Measurements from ENCODE around the gene EYS. TPM values are rescaled to one million over a fixed set of nuclear protein-coding genes. Genes with fewer than 3 reads are reported as not detected.

Gene EYS
- polyA plus RNA-seq, 1 of the 3 experiments (the other 2 are of a cell fraction) = 0.05 TPM

DNA sequence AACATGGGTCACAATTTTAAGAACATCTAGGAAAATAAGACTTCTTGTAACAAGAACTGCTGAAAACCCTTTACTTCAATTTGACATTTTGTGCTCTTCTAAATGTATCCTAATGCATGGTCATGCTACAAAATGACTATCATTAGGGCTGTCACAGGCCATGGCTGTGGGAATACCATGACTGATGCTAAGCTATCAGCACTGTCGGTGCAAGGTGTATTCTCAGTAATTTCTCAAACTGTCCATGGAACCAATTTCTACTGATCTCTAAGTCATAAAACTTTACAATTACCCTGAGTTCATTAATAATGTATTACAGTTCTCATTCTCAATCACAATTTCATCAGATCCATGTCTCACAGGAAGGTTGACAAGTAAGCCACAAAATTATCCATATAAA is 625.3 kb downstream of the EYS start:
- Histone ChIP-seq H3K4me2 (no peak overlapping the region), H2AFZ (ENCODE audit: low read depth) (no peak overlapping the region), H3K36me3 (replicated peaks in 1 of 2; ENCODE audit: control insufficient read depth in 1 of 2, insufficient read depth in 2 of 2, low read length in 1 of 2) (no peaks in the 10 kb centered on the region), H3K9me3 (no peaks in the 10 kb centered on the region), H3K9me2 (no peaks in the 10 kb centered on the region), H3K9ac (no peak overlapping the region), H3F3A (replicated peaks; ENCODE audit: insufficient read depth) (no peaks in the 10 kb centered on the region), H3K79me2 (ENCODE audit: insufficient read depth) (no peaks in the 10 kb centered on the region), H3K27me3 (ENCODE audit: insufficient read depth) (no peaks in the 10 kb centered on the region), H4K20me1 (ENCODE audit: insufficient read depth) (no peaks in the 10 kb centered on the region), H3K4me1 (ENCODE audit: control insufficient read depth in 1 of 2, insufficient read depth in 2 of 2, low read depth in 1 of 2, low read length in 1 of 2) (no peaks in the 10 kb centered on the region), H3K27ac (ENCODE audit: low read depth in 2 of 2, low read length in 1 of 2) (no peak overlapping the region), H3K4me3 (ENCODE audit: low read depth in 2 of 2, low read length in 1 of 2) (no peak overlapping the region)
- CTCF ChIA-PET = no interaction called here
- POLR2A ChIA-PET = no interaction called here
- DNase-seq = no peak
- TF ChIP-seq PBX3 (IDR thresholded peaks at IDR 0.05) (no peak), NRF1 (IDR thresholded peaks at IDR 0.05; ENCODE audit: low read depth, low read length) (no peak), RFX5 (IDR thresholded peaks at IDR 0.05; ENCODE audit: low read length) (no peak), FOSL2 (IDR thresholded peaks at IDR 0.05; ENCODE audit: borderline replicate concordance, low read depth) (no peak)
- 83% methylated on average over 1 of the region's 1 CpG for WGBS (ENCODE audit: low lambda C conversion rate)

DNA sequence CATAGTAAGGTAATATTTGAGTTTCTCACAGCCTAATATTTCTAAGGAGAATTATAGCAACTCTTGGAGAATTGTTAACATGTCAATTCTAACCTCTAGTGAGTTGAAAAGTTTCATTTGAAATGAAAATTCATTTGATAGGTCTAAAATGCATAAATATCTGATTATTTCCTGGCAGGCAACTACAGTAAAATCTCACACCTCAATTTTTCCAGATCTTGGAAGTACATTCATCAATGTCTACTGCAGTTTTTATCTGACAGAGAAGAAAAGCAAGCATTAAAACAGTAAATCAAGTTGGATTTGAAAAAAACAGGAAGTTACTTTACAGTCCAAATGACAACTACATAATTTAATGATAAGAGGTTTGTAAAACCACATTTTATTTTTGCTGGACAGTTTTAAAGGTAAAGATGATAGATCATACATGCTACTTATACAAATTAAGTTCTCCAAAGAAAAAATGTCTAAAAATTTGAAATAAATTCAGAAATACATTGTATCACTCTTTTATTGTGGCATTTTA is 631.3 kb downstream of the EYS start:
- no peak overlapping the region for H3K9ac ChIP-seq
- TF ChIP-seq POLR2AphosphoS5 (IDR thresholded peaks at IDR 0.05; ENCODE audit: low read depth, low read length) = no peak
- TF ChIP-seq, protein P1, sequence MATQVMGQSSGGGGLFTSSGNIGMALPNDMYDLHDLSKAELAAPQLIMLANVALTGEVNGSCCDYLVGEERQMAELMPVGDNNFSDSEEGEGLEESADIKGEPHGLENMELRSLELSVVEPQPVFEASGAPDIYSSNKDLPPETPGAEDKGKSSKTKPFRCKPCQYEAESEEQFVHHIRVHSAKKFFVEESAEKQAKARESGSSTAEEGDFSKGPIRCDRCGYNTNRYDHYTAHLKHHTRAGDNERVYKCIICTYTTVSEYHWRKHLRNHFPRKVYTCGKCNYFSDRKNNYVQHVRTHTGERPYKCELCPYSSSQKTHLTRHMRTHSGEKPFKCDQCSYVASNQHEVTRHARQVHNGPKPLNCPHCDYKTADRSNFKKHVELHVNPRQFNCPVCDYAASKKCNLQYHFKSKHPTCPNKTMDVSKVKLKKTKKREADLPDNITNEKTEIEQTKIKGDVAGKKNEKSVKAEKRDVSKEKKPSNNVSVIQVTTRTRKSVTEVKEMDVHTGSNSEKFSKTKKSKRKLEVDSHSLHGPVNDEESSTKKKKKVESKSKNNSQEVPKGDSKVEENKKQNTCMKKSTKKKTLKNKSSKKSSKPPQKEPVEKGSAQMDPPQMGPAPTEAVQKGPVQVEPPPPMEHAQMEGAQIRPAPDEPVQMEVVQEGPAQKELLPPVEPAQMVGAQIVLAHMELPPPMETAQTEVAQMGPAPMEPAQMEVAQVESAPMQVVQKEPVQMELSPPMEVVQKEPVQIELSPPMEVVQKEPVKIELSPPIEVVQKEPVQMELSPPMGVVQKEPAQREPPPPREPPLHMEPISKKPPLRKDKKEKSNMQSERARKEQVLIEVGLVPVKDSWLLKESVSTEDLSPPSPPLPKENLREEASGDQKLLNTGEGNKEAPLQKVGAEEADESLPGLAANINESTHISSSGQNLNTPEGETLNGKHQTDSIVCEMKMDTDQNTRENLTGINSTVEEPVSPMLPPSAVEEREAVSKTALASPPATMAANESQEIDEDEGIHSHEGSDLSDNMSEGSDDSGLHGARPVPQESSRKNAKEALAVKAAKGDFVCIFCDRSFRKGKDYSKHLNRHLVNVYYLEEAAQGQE (IDR thresholded peaks at IDR 0.05; ENCODE audit: low read depth, low read length) = no peak
- TF ChIP-seq, protein P2, sequence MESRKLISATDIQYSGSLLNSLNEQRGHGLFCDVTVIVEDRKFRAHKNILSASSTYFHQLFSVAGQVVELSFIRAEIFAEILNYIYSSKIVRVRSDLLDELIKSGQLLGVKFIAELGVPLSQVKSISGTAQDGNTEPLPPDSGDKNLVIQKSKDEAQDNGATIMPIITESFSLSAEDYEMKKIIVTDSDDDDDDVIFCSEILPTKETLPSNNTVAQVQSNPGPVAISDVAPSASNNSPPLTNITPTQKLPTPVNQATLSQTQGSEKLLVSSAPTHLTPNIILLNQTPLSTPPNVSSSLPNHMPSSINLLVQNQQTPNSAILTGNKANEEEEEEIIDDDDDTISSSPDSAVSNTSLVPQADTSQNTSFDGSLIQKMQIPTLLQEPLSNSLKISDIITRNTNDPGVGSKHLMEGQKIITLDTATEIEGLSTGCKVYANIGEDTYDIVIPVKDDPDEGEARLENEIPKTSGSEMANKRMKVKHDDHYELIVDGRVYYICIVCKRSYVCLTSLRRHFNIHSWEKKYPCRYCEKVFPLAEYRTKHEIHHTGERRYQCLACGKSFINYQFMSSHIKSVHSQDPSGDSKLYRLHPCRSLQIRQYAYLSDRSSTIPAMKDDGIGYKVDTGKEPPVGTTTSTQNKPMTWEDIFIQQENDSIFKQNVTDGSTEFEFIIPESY (IDR thresholded peaks at IDR 0.05; ENCODE audit: borderline replicate concordance, low read depth) = no peak
- TF ChIP-seq FOXJ3 (CRISPR knock-in tag; IDR thresholded peaks at IDR 0.05) = no peak
- TF ChIP-seq CHD2 (IDR thresholded peaks at IDR 0.05; ENCODE audit: low read length, partially characterized antibody) = no peak
- TF ChIP-seq TCF12 (IDR thresholded peaks at IDR 0.05) = no peak
- TF ChIP-seq FOSL2 (IDR thresholded peaks at IDR 0.05; ENCODE audit: borderline replicate concordance, low read depth) = no peak
- TF ChIP-seq EZH2phosphoT487 (IDR thresholded peaks at IDR 0.05; ENCODE audit: borderline replicate concordance, low read depth) = no peak
- no peak for TF ChIP-seq RFX5 (IDR thresholded peaks at IDR 0.05; ENCODE audit: low read length)
- TF ChIP-seq JUND (IDR thresholded peaks at IDR 0.05) = no peak
- TF ChIP-seq MAX (IDR thresholded peaks at IDR 0.05; ENCODE audit: low read depth) = no peak
- TF ChIP-seq YY1 (IDR thresholded peaks at IDR 0.05; ENCODE audit: low read depth) = no peak
- TF ChIP-seq PBX3 (IDR thresholded peaks at IDR 0.05) = no peak
- TF ChIP-seq RAD21 (IDR thresholded peaks at IDR 0.05; ENCODE audit: low read length) = no peak
- TF ChIP-seq, protein P3, sequence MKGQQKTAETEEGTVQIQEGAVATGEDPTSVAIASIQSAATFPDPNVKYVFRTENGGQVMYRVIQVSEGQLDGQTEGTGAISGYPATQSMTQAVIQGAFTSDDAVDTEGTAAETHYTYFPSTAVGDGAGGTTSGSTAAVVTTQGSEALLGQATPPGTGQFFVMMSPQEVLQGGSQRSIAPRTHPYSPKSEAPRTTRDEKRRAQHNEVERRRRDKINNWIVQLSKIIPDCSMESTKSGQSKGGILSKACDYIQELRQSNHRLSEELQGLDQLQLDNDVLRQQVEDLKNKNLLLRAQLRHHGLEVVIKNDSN (IDR thresholded peaks at IDR 0.05; ENCODE audit: borderline replicate concordance, low read depth) = no peak
- no peak for TF ChIP-seq IRF3 (IDR thresholded peaks at IDR 0.05; ENCODE audit: low read depth, low read length)
- ChIA-PET POLR2A (no interaction called here), CTCF (interaction anchor here (1.5 kb wide), 1 partner anchor 10 kb away, joined by 3 read pairs; no protein-coding TSS in a partner anchor)
- no peaks in the 10 kb centered on the region for H4K20me1 ChIP-seq (ENCODE audit: insufficient read depth)
- H3K9me3 ChIP-seq = no peaks in the 10 kb centered on the region
- no peak for DNase-seq
- no peaks in the 10 kb centered on the region for H3K9me2 ChIP-seq
- H2AFZ ChIP-seq (ENCODE audit: low read depth) = no peak overlapping the region
- H3F3A ChIP-seq (replicated peaks; ENCODE audit: insufficient read depth) = no peaks in the 10 kb centered on the region
- H3K27me3 ChIP-seq (ENCODE audit: insufficient read depth) = no peaks in the 10 kb centered on the region
- no peaks in the 10 kb centered on the region for H3K4me1 ChIP-seq (ENCODE audit: control insufficient read depth in 1 of 2, insufficient read depth in 2 of 2, low read depth in 1 of 2, low read length in 1 of 2)
- no peaks in the 10 kb centered on the region for H3K36me3 ChIP-seq (replicated peaks in 1 of 2; ENCODE audit: control insufficient read depth in 1 of 2, insufficient read depth in 2 of 2, low read length in 1 of 2)
- H3K27ac ChIP-seq (ENCODE audit: low read depth in 2 of 2, low read length in 1 of 2) = no peak overlapping the region
- H3K4me3 ChIP-seq (ENCODE audit: low read depth in 2 of 2, low read length in 1 of 2) = no peak overlapping the region
- no peaks in the 10 kb centered on the region for H3K79me2 ChIP-seq (ENCODE audit: insufficient read depth)
- H3K4me2 ChIP-seq = no peak overlapping the region

Measured in SK-N-SH (cell line).